ENCODE data around the gene MS4A6A. TPM values are rescaled to one million over a fixed set of nuclear protein-coding genes. Genes with fewer than 3 reads are reported as not detected.
A peak's percentile ranks its signal among the peaks of the same experiment; 100 is the strongest.
"Not testable (repeated sequence)": the region's sequence is repeated elsewhere in the genome, so short reads cannot be mapped to it uniquely, and the experiment has no call there.

The MS4A6A gene
- total RNA-seq, 2 donors from 2014 or later, result not detected

DNA sequence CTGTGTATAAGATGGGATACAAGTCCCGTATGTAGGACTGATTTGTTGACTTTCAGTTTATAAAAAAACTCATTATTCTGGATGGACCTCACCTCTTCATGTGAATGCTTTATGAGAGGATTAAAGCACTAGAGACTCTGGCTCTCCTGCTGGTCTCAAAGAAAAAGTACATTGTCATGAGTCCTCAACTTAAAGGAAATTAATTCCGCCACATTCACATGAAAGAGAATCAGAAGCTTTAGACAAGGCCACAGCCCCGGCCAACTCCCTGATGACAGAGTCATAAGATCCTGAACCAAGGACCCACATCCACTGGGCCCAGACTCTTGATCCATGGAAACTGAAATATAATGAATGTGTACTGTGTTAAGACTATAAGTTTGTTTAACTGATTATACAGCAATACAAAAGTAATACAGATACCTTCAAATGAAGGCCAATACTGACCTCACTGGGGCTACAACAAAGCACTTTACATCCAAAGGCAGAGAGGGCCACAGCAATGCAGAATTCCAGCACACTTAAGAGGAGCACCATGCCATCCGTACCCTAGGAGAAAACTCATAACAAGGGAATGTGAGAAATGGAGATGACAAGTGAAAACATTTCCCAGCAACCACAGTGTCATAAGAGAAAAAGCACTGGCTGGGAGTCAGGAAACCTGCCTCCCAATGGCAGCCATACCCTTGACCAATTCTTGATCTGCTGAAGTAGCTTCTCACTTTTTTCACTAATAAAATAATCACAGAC lies 25.4 kb upstream of the MS4A6A start:
- Histone ChIP-seq H3K4me3 (ENCODE audit: low read length) (no peak overlapping the region), H3K9ac (ENCODE audit: extremely low read depth, low read length, poor library complexity, severe bottlenecking) (no peak overlapping the region), H3K27me3 (ENCODE audit: control insufficient read depth, insufficient read depth, low read length, poor library complexity, severe bottlenecking) (peaks cover 39% of the 10 kb centered on the region), H3K36me3 (ENCODE audit: control insufficient read depth, insufficient read depth, low read length) (no peaks in the 10 kb centered on the region), H3K4me1 (ENCODE audit: control insufficient read depth, insufficient read depth, low read length) (no peaks in the 10 kb centered on the region), H3K27ac (ENCODE audit: low read depth, low read length) (peak overlapping the region; percentile 30), H3K9me3 (ENCODE audit: control insufficient read depth, low read length) (no peaks in the 10 kb centered on the region)
- Mint-ChIP-seq H3K36me3 (ENCODE audit: low read depth) (no peaks in the 10 kb centered on the region), H3K4me3 (no peak overlapping the region), H3K27me3 (ENCODE audit: insufficient read depth) (peaks cover 57% of the 10 kb centered on the region), H3K9me3 (no peaks in the 10 kb centered on the region), H3K4me1 (peaks cover 10% of the 10 kb centered on the region), H3K27ac (no peak overlapping the region)
- TF ChIP-seq CTCF (conservative IDR thresholded peaks at IDR 0.05), result no peak
- WGBS, 2 experiments (ENCODE audit: insufficient coverage in 1 of 2, insufficient read length in 1 of 2), result 88 to 92% methylated on average over 2 to 4 of the region's 4 CpGs
- no peak for DNase-seq

- Mint-ChIP-seq H3K27me3 (ENCODE audit: insufficient read depth) (peaks cover 55% of the 10 kb centered on the region), H3K4me1 (peaks cover 10% of the 10 kb centered on the region), H3K36me3 (ENCODE audit: low read depth) (no peaks in the 10 kb centered on the region), H3K4me3 (no peak overlapping the region), H3K27ac (no peak overlapping the region), H3K9me3 (peaks cover 9% of the 10 kb centered on the region)
- WGBS, 2 experiments (ENCODE audit: insufficient coverage in 1 of 2, insufficient read length in 1 of 2), result 80 to 87% methylated on average over 1 of the region's 1 CpG
- Histone ChIP-seq H3K27me3 (ENCODE audit: control insufficient read depth, insufficient read depth, low read length, poor library complexity, severe bottlenecking) (peaks cover 39% of the 10 kb centered on the region), H3K9ac (ENCODE audit: extremely low read depth, low read length, poor library complexity, severe bottlenecking) (no peak overlapping the region), H3K4me1 (ENCODE audit: control insufficient read depth, insufficient read depth, low read length) (no peaks in the 10 kb centered on the region), H3K4me3 (ENCODE audit: low read length) (no peak overlapping the region), H3K36me3 (ENCODE audit: control insufficient read depth, insufficient read depth, low read length) (no peaks in the 10 kb centered on the region), H3K9me3 (ENCODE audit: control insufficient read depth, low read length) (peaks cover 8% of the 10 kb centered on the region), H3K27ac (ENCODE audit: low read depth, low read length) (no peak overlapping the region)
- no peak for TF ChIP-seq CTCF (conservative IDR thresholded peaks at IDR 0.05)
- DNase-seq, result no peak
These were observed 23.7 kb upstream of the MS4A6A start for GRCh38 chr11:60206616-60207015.

- DNase-seq, result no peak
- no peaks in the 10 kb centered on the region for H3K36me3 ChIP-seq (ENCODE audit: control insufficient read depth, insufficient read depth, low read length)
- no peak overlapping the region for H3K27ac ChIP-seq (ENCODE audit: low read depth, low read length)
- TF ChIP-seq CTCF (conservative IDR thresholded peaks at IDR 0.05), result no peak
- Mint-ChIP-seq H3K36me3 (ENCODE audit: low read depth) (no peaks in the 10 kb centered on the region), H3K27me3 (ENCODE audit: insufficient read depth) (peaks cover 40% of the 10 kb centered on the region), H3K27ac (no peak overlapping the region), H3K9me3 (peaks cover 11% of the 10 kb centered on the region), H3K4me3 (no peak overlapping the region), H3K4me1 (peaks cover 10% of the 10 kb centered on the region)
- peaks cover 34% of the 10 kb centered on the region for H3K27me3 ChIP-seq (ENCODE audit: control insufficient read depth, insufficient read depth, low read length, poor library complexity, severe bottlenecking)
- H3K9ac ChIP-seq (ENCODE audit: extremely low read depth, low read length, poor library complexity, severe bottlenecking), result no peak overlapping the region
- WGBS, 2 experiments (ENCODE audit: insufficient coverage in 1 of 2, insufficient read length in 1 of 2), result 89 to 93% methylated on average over 2 to 4 of the region's 4 CpGs
- H3K9me3 ChIP-seq (ENCODE audit: control insufficient read depth, low read length), result peaks cover 8% of the 10 kb centered on the region
- H3K4me3 ChIP-seq (ENCODE audit: low read length), result no peak overlapping the region
- no peaks in the 10 kb centered on the region for H3K4me1 ChIP-seq (ENCODE audit: control insufficient read depth, insufficient read depth, low read length)
These were observed 22.0 kb upstream of the MS4A6A start for GRCh38 chr11:60204922-60205321.

DNA sequence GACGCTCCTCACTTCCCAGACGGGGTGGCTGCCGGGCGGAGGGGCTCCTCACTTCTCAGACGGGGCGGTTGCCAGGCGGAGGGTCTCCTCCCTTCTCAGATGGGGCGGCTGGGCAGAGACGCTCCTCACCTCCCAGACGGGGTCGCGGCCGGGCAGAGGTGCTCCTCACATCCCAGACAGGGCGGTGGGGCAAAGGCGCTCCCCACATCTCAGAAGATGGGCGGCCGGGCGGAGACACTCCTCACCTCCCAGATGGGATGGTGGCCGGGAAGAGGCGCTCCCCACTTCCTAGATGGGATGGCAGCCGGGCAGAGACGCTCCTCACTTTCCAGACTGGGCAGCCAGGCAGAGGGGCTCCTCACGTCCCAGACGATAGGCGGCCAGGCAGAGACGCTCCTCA lies 18.5 kb upstream of the MS4A6A start:
- H3K27me3 ChIP-seq (ENCODE audit: control insufficient read depth, insufficient read depth, low read length, poor library complexity, severe bottlenecking), result peaks cover 15% of the 10 kb centered on the region
- not testable (repeated sequence) for H3K4me1 ChIP-seq (ENCODE audit: control insufficient read depth, insufficient read depth, low read length); H3K4me3 ChIP-seq (ENCODE audit: low read length); H3K27ac Mint-ChIP-seq; H3K36me3 ChIP-seq (ENCODE audit: control insufficient read depth, insufficient read depth, low read length); H3K9me3 ChIP-seq (ENCODE audit: control insufficient read depth, low read length); H3K9ac ChIP-seq (ENCODE audit: extremely low read depth, low read length, poor library complexity, severe bottlenecking); DNase-seq; H3K27ac ChIP-seq (ENCODE audit: low read depth, low read length); H3K4me1 Mint-ChIP-seq; H3K36me3 Mint-ChIP-seq (ENCODE audit: low read depth); H3K4me3 Mint-ChIP-seq
- peaks cover 10% of the 10 kb centered on the region for H3K27me3 Mint-ChIP-seq (ENCODE audit: insufficient read depth)
- peaks cover 11% of the 10 kb centered on the region for H3K9me3 Mint-ChIP-seq
- WGBS, 2 experiments (ENCODE audit: insufficient coverage in 1 of 2, insufficient read length in 1 of 2), result 88% methylated on average over 5 to 12 of the region's 26 CpGs
